Measurements from ENCODE around the gene TXNDC17.

TXNDC17 gene

DNA sequence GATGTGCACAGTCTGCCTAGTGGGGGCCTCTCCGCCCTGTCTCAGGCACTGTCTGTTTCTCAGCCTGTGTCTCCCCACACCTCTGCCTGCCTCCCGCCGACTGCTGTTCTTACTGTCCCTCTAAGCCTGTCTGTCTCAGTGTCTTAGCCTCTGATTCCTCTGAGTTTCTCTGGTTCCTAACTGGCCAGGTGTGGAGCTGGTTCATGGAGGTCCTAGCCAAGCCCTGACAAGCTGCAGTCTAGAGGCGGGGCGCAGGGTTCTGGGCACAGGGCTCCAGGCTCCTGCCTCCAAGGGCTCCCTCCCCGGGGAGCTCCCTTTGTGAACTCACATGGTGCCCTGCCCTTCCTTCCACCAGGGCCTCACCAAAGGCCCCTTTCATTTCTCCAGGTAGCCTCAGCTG is 30.1 kb downstream of the TXNDC17 start:
- H2AFZ ChIP-seq (ENCODE audit: low read depth, low read length) = no peak overlapping the region
- H3K36me3 ChIP-seq (ENCODE audit: insufficient read depth, low read length) = no peaks in the 10 kb centered on the region
- H3K4me1 ChIP-seq (ENCODE audit: insufficient read depth, low read length) = no peaks in the 10 kb centered on the region
- H3K4me3 ChIP-seq (ENCODE audit: low read length) = no peak overlapping the region
- peaks cover 9% of the 10 kb centered on the region for H3K27me3 ChIP-seq (ENCODE audit: insufficient read depth, low read length)
- H3K9me3 ChIP-seq (ENCODE audit: low read length) = no peaks in the 10 kb centered on the region

DNA sequence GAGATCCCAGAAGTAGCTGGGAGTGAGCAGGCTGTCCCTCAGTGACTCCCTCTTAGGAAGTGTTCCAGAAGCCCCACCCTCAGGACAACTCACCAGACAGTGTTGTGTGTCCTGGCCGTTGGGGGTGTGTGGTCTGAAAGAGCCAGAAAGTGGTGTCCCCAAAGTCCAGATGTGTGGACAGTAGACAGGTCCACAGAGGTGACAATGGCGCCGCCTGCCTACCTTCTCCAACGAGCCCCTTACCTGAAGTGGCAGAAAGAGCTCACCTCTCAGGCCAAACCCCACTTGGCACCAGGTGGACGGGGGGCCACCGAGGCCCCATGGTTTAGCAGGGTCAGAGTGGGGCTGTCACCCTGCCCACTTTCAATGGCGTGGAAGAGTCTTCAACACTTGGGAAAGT is 30.6 kb downstream of the TXNDC17 start:
- Histone ChIP-seq H3K4me3 (ENCODE audit: low read length) (no peak overlapping the region), H3K9me3 (ENCODE audit: low read length) (no peaks in the 10 kb centered on the region), H3K27me3 (ENCODE audit: insufficient read depth, low read length) (peaks cover 11% of the 10 kb centered on the region), H3K4me1 (ENCODE audit: insufficient read depth, low read length) (no peaks in the 10 kb centered on the region), H3K36me3 (ENCODE audit: insufficient read depth, low read length) (no peaks in the 10 kb centered on the region), H2AFZ (ENCODE audit: low read depth, low read length) (no peak overlapping the region)

DNA sequence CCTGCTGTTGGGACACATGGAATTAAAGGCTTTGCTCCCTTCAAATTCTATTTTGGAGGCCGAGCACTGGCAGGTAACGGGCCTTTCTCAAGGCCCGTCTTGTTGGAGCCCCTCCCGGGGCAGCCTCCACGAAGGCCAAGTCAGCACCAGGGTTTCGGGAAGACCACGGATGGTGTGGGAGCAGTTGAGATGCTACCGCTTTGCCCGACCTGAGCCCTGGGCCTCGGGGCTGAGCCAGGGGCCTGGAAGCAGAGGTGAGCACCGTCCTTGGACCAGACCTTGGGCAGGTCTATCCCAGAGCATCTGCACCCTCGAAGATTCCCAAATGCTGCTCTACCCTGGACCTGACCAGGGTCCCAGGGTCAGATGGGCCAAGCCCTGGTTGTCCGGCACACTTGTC is 33.7 kb downstream of the TXNDC17 start:
- no peak overlapping the region for H3K4me3 ChIP-seq (ENCODE audit: low read length)
- H3K27me3 ChIP-seq (ENCODE audit: insufficient read depth, low read length) = peaks cover 16% of the 10 kb centered on the region
- H2AFZ ChIP-seq (ENCODE audit: low read depth, low read length) = no peak overlapping the region

DNA sequence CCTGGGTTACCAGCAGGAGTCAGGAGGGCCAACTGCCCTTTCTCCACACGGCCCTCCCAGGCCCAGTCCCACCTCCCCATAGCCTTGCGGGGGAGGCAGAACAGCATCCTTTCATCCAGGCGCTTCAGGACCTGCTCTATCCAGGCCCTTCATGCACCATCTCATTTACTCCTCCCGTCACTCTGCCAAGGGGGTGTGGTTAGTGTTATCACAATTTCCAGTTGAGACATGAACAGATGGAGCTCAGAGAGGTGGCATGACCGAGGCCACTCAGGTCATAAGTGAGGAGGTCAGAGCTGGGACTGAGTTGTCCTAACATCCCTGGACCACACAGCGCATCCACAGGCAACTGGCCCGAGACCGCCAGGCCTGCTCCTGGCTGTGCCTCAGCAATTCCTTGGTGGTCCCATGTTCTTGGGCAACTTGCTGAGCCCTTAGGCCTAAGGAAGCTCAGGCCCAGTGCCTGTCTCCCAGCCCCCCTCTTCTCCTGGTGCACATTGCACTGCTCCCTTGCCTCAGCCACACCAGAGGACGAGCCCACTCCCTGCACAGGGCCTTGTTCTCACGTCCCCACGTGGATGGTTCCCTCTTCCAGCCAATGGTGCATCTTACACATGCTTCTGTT is 34.5 kb downstream of the TXNDC17 start:
- no peaks in the 10 kb centered on the region for H3K36me3 ChIP-seq (ENCODE audit: insufficient read depth, low read length)
- H3K9me3 ChIP-seq (ENCODE audit: low read length) = no peaks in the 10 kb centered on the region
- no peak overlapping the region for H3K4me3 ChIP-seq (ENCODE audit: low read length)
- no peak overlapping the region for H2AFZ ChIP-seq (ENCODE audit: low read depth, low read length)
- H3K4me1 ChIP-seq (ENCODE audit: insufficient read depth, low read length) = no peaks in the 10 kb centered on the region
- H3K27me3 ChIP-seq (ENCODE audit: insufficient read depth, low read length) = peaks cover 16% of the 10 kb centered on the region

More for the DNA sequence above, 33.7 kb downstream of the TXNDC17 start:
- Histone ChIP-seq H3K4me1 (ENCODE audit: insufficient read depth, low read length) (no peaks in the 10 kb centered on the region), H3K9me3 (ENCODE audit: low read length) (no peaks in the 10 kb centered on the region), H3K36me3 (ENCODE audit: insufficient read depth, low read length) (no peaks in the 10 kb centered on the region)

GRCh38 chr17:6676802-6677157 is 35.9 kb downstream of the TXNDC17 start:
- no peak overlapping the region for H2AFZ ChIP-seq (ENCODE audit: low read depth, low read length)
- H3K27me3 ChIP-seq (ENCODE audit: insufficient read depth, low read length) = peaks cover 16% of the 10 kb centered on the region
- no peak overlapping the region for H3K4me3 ChIP-seq (ENCODE audit: low read length)
- no peaks in the 10 kb centered on the region for H3K36me3 ChIP-seq (ENCODE audit: insufficient read depth, low read length)
- no peaks in the 10 kb centered on the region for H3K4me1 ChIP-seq (ENCODE audit: insufficient read depth, low read length)
- H3K9me3 ChIP-seq (ENCODE audit: low read length) = peaks cover under 1% of the 10 kb centered on the region

DNA sequence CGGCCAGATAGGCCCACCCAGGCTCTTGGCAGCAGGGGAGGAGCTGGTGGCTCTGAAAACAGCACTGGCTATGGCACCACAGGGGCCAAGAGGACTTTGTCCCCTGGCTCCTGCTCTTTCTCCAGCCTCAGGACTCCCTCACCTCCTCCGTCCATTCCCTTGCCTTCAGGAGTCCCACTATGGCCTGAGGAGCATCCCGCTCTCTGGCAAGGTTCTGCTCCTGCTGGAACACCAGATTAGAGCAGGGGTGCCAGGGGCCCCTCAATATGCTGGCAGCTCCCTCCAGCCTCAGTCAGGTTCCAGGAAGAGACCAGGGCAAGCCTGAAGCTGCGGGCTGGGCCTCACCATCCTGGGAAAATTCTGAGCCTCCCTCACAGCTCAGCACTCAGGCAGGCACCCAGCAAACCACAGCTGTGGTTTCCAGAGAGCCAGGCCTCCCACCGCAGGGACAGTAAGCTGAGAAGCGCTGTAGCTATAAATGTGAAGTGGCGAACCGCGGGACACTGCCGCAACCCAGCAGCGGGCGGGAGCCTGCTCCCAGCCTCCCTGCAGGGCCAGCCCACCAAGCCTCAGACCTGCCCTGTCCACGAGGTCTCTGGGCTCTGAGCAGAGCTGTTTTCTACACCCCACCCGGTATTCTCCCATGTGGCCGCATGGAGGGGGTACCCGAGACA is 36.4 kb downstream of the TXNDC17 start:
- no peak overlapping the region for H2AFZ ChIP-seq (ENCODE audit: low read depth, low read length)
- peaks cover 2% of the 10 kb centered on the region for H3K9me3 ChIP-seq (ENCODE audit: low read length)
- no peak overlapping the region for H3K4me3 ChIP-seq (ENCODE audit: low read length)
- no peaks in the 10 kb centered on the region for H3K36me3 ChIP-seq (ENCODE audit: insufficient read depth, low read length)
- H3K27me3 ChIP-seq (ENCODE audit: insufficient read depth, low read length) = peaks cover 16% of the 10 kb centered on the region
- H3K4me1 ChIP-seq (ENCODE audit: insufficient read depth, low read length) = no peaks in the 10 kb centered on the region

GRCh38 chr17:6677946-6678345 is 37.1 kb downstream of the TXNDC17 start:
- Histone ChIP-seq H3K27me3 (ENCODE audit: insufficient read depth, low read length) (peaks cover 16% of the 10 kb centered on the region), H3K4me3 (ENCODE audit: low read length) (no peak overlapping the region), H3K36me3 (ENCODE audit: insufficient read depth, low read length) (no peaks in the 10 kb centered on the region), H3K9me3 (ENCODE audit: low read length) (peaks cover 2% of the 10 kb centered on the region), H3K4me1 (ENCODE audit: insufficient read depth, low read length) (no peaks in the 10 kb centered on the region), H2AFZ (ENCODE audit: low read depth, low read length) (no peak overlapping the region)

DNA sequence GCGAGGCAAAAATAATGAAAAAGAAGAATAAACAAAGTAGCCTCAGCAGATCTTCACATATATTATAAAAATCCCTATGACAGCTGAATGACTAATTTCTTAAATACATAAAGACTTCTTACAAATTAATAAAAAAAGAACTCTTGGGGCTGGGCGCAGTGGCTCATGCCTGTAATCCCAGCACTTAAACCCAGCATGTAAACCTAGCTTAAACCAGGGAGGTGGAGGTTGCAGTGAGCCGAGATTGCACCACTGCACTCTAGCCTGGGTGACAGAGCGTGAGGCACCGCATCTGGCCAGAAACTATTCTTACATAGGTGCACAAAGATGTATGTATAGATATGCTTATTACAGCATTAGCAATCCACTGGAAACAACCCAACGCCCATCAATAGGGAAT is 38.4 kb downstream of the TXNDC17 start:
- Histone ChIP-seq H3K4me1 (ENCODE audit: insufficient read depth, low read length) (no peaks in the 10 kb centered on the region), H3K36me3 (ENCODE audit: insufficient read depth, low read length) (no peaks in the 10 kb centered on the region), H2AFZ (ENCODE audit: low read depth, low read length) (no peak overlapping the region), H3K27me3 (ENCODE audit: insufficient read depth, low read length) (peaks cover 18% of the 10 kb centered on the region), H3K4me3 (ENCODE audit: low read length) (no peak overlapping the region), H3K9me3 (ENCODE audit: low read length) (peaks cover 2% of the 10 kb centered on the region)

- H3K9me3 ChIP-seq (ENCODE audit: low read length) = peaks cover 2% of the 10 kb centered on the region
- H3K4me1 ChIP-seq (ENCODE audit: insufficient read depth, low read length) = no peaks in the 10 kb centered on the region
- H3K27me3 ChIP-seq (ENCODE audit: insufficient read depth, low read length) = peaks cover 12% of the 10 kb centered on the region
- H3K36me3 ChIP-seq (ENCODE audit: insufficient read depth, low read length) = no peaks in the 10 kb centered on the region
- H3K4me3 ChIP-seq (ENCODE audit: low read length) = no peak overlapping the region
- no peak overlapping the region for H2AFZ ChIP-seq (ENCODE audit: low read depth, low read length)
Observed at GRCh38 chr17:6681176-6681575, 40.3 kb downstream of the TXNDC17 start.

DNA sequence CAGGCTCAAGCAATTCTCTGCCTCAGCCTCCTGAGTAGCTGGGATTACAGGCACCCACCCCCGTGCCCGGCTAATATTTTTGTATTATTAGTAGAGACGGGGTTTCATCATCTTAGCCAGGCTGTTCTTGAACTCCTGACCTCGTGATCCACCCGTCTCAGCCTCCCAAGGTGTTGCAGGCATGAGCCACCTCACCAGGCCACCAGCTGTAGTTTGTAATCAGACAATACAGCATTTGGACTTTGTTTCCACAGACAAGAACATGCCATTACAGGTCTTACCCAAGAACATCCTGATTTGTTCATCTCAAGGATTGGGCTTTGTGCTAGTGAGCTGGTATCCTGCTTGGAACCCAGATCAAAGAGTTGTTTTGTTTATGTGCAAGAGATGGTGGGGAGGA is 40.8 kb downstream of the TXNDC17 start:
- Histone ChIP-seq H2AFZ (ENCODE audit: low read depth, low read length) (no peak overlapping the region), H3K4me3 (ENCODE audit: low read length) (no peak overlapping the region), H3K4me1 (ENCODE audit: insufficient read depth, low read length) (no peaks in the 10 kb centered on the region), H3K36me3 (ENCODE audit: insufficient read depth, low read length) (no peaks in the 10 kb centered on the region), H3K9me3 (ENCODE audit: low read length) (peaks cover 2% of the 10 kb centered on the region), H3K27me3 (ENCODE audit: insufficient read depth, low read length) (peaks cover 8% of the 10 kb centered on the region)

- H3K4me1 ChIP-seq (ENCODE audit: insufficient read depth, low read length) = no peaks in the 10 kb centered on the region
- H3K36me3 ChIP-seq (ENCODE audit: insufficient read depth, low read length) = no peaks in the 10 kb centered on the region
- H3K27me3 ChIP-seq (ENCODE audit: insufficient read depth, low read length) = peaks cover 2% of the 10 kb centered on the region
- H2AFZ ChIP-seq (ENCODE audit: low read depth, low read length) = no peak overlapping the region
- H3K4me3 ChIP-seq (ENCODE audit: low read length) = no peak overlapping the region
- peaks cover 2% of the 10 kb centered on the region for H3K9me3 ChIP-seq (ENCODE audit: low read length)
Observed at GRCh38 chr17:6682339-6682738, 41.5 kb downstream of the TXNDC17 start.

GRCh38 chr17:6683081-6683684 is 42.3 kb downstream of the TXNDC17 start:
- no peaks in the 10 kb centered on the region for H3K36me3 ChIP-seq (ENCODE audit: insufficient read depth, low read length)
- no peaks in the 10 kb centered on the region for H3K4me1 ChIP-seq (ENCODE audit: insufficient read depth, low read length)
- H3K9me3 ChIP-seq (ENCODE audit: low read length) = peaks cover 2% of the 10 kb centered on the region
- no peak overlapping the region for H2AFZ ChIP-seq (ENCODE audit: low read depth, low read length)
- no peak overlapping the region for H3K4me3 ChIP-seq (ENCODE audit: low read length)
- peaks cover 2% of the 10 kb centered on the region for H3K27me3 ChIP-seq (ENCODE audit: insufficient read depth, low read length)

DNA sequence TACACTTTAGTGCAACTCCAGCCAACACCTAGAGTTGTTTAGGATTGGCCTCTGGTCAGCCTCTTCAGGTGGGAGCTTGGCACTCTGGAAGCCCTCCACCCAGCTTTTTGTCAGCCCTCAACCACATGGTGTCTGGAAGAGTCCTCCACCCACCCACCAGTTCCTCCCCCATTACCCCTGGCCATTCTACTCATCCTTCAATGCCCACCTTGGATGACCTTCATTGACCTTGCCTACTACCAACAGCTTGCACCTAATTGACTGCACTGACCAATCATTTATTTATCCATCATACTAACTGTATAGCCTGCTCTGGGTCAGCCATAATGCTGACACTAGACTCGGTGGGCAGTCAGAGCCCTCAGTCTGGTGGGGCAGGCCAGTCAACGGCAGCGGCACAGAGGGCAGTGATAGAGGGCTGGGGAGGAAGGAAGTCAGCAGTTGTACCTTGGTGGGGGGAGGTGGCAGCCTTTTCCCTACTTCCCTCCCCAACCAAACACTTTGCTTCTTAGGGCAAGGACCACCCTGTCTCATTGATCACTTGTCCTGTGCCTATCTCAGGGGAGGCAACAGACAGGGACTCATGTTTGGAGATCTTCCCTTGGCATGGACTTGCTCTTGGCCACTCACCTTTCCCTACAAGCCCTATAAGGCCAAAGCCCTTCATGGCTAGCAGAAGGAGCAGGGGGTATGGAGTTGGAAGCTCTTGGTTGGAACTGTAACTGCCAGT is 43.0 kb downstream of the TXNDC17 start:
- H3K4me1 ChIP-seq (ENCODE audit: insufficient read depth, low read length) = no peaks in the 10 kb centered on the region
- no peaks in the 10 kb centered on the region for H3K36me3 ChIP-seq (ENCODE audit: insufficient read depth, low read length)
- no peak overlapping the region for H2AFZ ChIP-seq (ENCODE audit: low read depth, low read length)
- peaks cover 2% of the 10 kb centered on the region for H3K27me3 ChIP-seq (ENCODE audit: insufficient read depth, low read length)
- H3K9me3 ChIP-seq (ENCODE audit: low read length) = peaks cover 2% of the 10 kb centered on the region
- no peak overlapping the region for H3K4me3 ChIP-seq (ENCODE audit: low read length)

Data from neuron (in vitro differentiated cells).